Measurements from ENCODE around the gene PRND.

The PRND gene

GRCh38 chr20:4674672-4675071, 47.0 kb upstream of the PRND start:
- Histone ChIP-seq H3K4me2 (ENCODE audit: low read depth, low read length) (no peak overlapping the region), H3K79me2 (ENCODE audit: low read length) (no peaks in the 10 kb centered on the region), H3K4me1 (ENCODE audit: low read length) (no peaks in the 10 kb centered on the region), H3K9me3 (replicated peaks; ENCODE audit: insufficient read depth, low read length) (no peaks in the 10 kb centered on the region), H3K9ac (ENCODE audit: low read length) (no peak overlapping the region), H3F3A (ENCODE audit: insufficient read depth, low read length) (no peaks in the 10 kb centered on the region), H2AFZ (ENCODE audit: low read length) (no peak overlapping the region), H4K20me1 (ENCODE audit: insufficient read depth, low read length) (no peaks in the 10 kb centered on the region), H3K27me3 (replicated peaks; ENCODE audit: insufficient read depth, low read length) (no peaks in the 10 kb centered on the region), H3K36me3 (replicated peaks; ENCODE audit: insufficient read depth, low read length) (no peaks in the 10 kb centered on the region), H3K9me2 (replicated peaks; ENCODE audit: insufficient read depth, low read length) (no peaks in the 10 kb centered on the region), H3K4me3 (ENCODE audit: low read length) (no peak overlapping the region), H3K27ac (ENCODE audit: low read length) (no peak overlapping the region)
- DNase-seq, result no peak
- no peak for TF ChIP-seq EZH2 (optimal IDR thresholded peaks at IDR 0.05; ENCODE audit: low read depth, low read length)

- H3K27ac ChIP-seq (ENCODE audit: low read length), result no peak overlapping the region
- H3K4me3 ChIP-seq (ENCODE audit: low read length), result no peak overlapping the region
- TF ChIP-seq EZH2 (optimal IDR thresholded peaks at IDR 0.05; ENCODE audit: low read depth, low read length) (no peak), CTCF (IDR thresholded peaks at IDR 0.05; ENCODE audit: low read length) (no peak), EZH2phosphoT487 (IDR thresholded peaks at IDR 0.05; ENCODE audit: low read length) (no peak)
- H3K36me3 ChIP-seq (replicated peaks; ENCODE audit: insufficient read depth, low read length), result no peaks in the 10 kb centered on the region
- H3K4me2 ChIP-seq (ENCODE audit: low read depth, low read length), result no peak overlapping the region
- no peaks in the 10 kb centered on the region for H3F3A ChIP-seq (ENCODE audit: insufficient read depth, low read length)
- no peak for DNase-seq
- no peaks in the 10 kb centered on the region for H3K27me3 ChIP-seq (replicated peaks; ENCODE audit: insufficient read depth, low read length)
- H3K9ac ChIP-seq (ENCODE audit: low read length), result no peak overlapping the region
- no peaks in the 10 kb centered on the region for H3K79me2 ChIP-seq (ENCODE audit: low read length)
- H3K9me3 ChIP-seq (replicated peaks; ENCODE audit: insufficient read depth, low read length), result no peaks in the 10 kb centered on the region
- H3K4me1 ChIP-seq (ENCODE audit: low read length), result no peaks in the 10 kb centered on the region
- H3K9me2 ChIP-seq (replicated peaks; ENCODE audit: insufficient read depth, low read length), result no peaks in the 10 kb centered on the region
- no peaks in the 10 kb centered on the region for H4K20me1 ChIP-seq (ENCODE audit: insufficient read depth, low read length)
- H2AFZ ChIP-seq (ENCODE audit: low read length), result no peak overlapping the region
Measured at GRCh38 chr20:4677846-4678245, 43.9 kb upstream of the PRND start.

- peaks cover 6% of the 10 kb centered on the region for H3K4me1 ChIP-seq (ENCODE audit: low read length)
- no peak overlapping the region for H3K4me3 ChIP-seq (ENCODE audit: low read length)
- no peak overlapping the region for H3K9ac ChIP-seq (ENCODE audit: low read length)
- H3K9me2 ChIP-seq (replicated peaks; ENCODE audit: insufficient read depth, low read length), result no peaks in the 10 kb centered on the region
- H3K9me3 ChIP-seq (replicated peaks; ENCODE audit: insufficient read depth, low read length), result no peaks in the 10 kb centered on the region
- 0 out of 2 replicates have a peak, but pooled peaks cover 4% of the 10 kb centered on the region for H3K79me2 ChIP-seq (ENCODE audit: low read length)
- H3F3A ChIP-seq (ENCODE audit: insufficient read depth, low read length), result peaks cover 7% of the 10 kb centered on the region
- H3K36me3 ChIP-seq (replicated peaks; ENCODE audit: insufficient read depth, low read length), result no peaks in the 10 kb centered on the region
- no peaks in the 10 kb centered on the region for H4K20me1 ChIP-seq (ENCODE audit: insufficient read depth, low read length)
- no peak overlapping the region for H2AFZ ChIP-seq (ENCODE audit: low read length)
- no peak overlapping the region for H3K27ac ChIP-seq (ENCODE audit: low read length)
- no peaks in the 10 kb centered on the region for H3K27me3 ChIP-seq (replicated peaks; ENCODE audit: insufficient read depth, low read length)
- DNase-seq, result no peak
- TF ChIP-seq EZH2phosphoT487 (IDR thresholded peaks at IDR 0.05; ENCODE audit: low read length) (no peak), EZH2 (optimal IDR thresholded peaks at IDR 0.05; ENCODE audit: low read depth, low read length) (no peak), CTCF (IDR thresholded peaks at IDR 0.05; ENCODE audit: low read length) (no peak)
- no peak overlapping the region for H3K4me2 ChIP-seq (ENCODE audit: low read depth, low read length)
Measured at GRCh38 chr20:4681401-4681800, 40.3 kb upstream of the PRND start.

- Histone ChIP-seq H3K27ac (ENCODE audit: low read length) (no peak overlapping the region), H3K9ac (ENCODE audit: low read length) (no peak overlapping the region), H3K9me3 (replicated peaks; ENCODE audit: insufficient read depth, low read length) (no peaks in the 10 kb centered on the region), H3K9me2 (replicated peaks; ENCODE audit: insufficient read depth, low read length) (no peaks in the 10 kb centered on the region), H3K79me2 (ENCODE audit: low read length) (0 out of 2 replicates have a peak, but pooled peaks cover 4% of the 10 kb centered on the region), H3K4me2 (ENCODE audit: low read depth, low read length) (no peak overlapping the region), H3K36me3 (replicated peaks; ENCODE audit: insufficient read depth, low read length) (no peaks in the 10 kb centered on the region), H4K20me1 (ENCODE audit: insufficient read depth, low read length) (no peaks in the 10 kb centered on the region), H3F3A (ENCODE audit: insufficient read depth, low read length) (peaks cover 7% of the 10 kb centered on the region), H3K27me3 (replicated peaks; ENCODE audit: insufficient read depth, low read length) (no peaks in the 10 kb centered on the region), H3K4me1 (ENCODE audit: low read length) (peaks cover 6% of the 10 kb centered on the region), H3K4me3 (ENCODE audit: low read length) (no peak overlapping the region), H2AFZ (ENCODE audit: low read length) (no peak overlapping the region)
- no peak for DNase-seq
- TF ChIP-seq EZH2phosphoT487 (IDR thresholded peaks at IDR 0.05; ENCODE audit: low read length) (no peak), EZH2 (optimal IDR thresholded peaks at IDR 0.05; ENCODE audit: low read depth, low read length) (no peak), CTCF (IDR thresholded peaks at IDR 0.05; ENCODE audit: low read length) (no peak)
Measured at GRCh38 chr20:4681991-4682401, 39.7 kb upstream of the PRND start.

All from MM.1S (cell line).